HG02973 (cell line): Measurements from ENCODE around the gene NOTCH2.

Experiments used
- ATAC-seq: cut with Tn5 transposase; IDR thresholded peaks from one replicate; pipeline ENCODE4 v1.9.1; 2021; ENCODE audit warnings: moderate library complexity; ENCODE audit not compliant: unreplicated experiment

The NOTCH2 gene

DNA sequence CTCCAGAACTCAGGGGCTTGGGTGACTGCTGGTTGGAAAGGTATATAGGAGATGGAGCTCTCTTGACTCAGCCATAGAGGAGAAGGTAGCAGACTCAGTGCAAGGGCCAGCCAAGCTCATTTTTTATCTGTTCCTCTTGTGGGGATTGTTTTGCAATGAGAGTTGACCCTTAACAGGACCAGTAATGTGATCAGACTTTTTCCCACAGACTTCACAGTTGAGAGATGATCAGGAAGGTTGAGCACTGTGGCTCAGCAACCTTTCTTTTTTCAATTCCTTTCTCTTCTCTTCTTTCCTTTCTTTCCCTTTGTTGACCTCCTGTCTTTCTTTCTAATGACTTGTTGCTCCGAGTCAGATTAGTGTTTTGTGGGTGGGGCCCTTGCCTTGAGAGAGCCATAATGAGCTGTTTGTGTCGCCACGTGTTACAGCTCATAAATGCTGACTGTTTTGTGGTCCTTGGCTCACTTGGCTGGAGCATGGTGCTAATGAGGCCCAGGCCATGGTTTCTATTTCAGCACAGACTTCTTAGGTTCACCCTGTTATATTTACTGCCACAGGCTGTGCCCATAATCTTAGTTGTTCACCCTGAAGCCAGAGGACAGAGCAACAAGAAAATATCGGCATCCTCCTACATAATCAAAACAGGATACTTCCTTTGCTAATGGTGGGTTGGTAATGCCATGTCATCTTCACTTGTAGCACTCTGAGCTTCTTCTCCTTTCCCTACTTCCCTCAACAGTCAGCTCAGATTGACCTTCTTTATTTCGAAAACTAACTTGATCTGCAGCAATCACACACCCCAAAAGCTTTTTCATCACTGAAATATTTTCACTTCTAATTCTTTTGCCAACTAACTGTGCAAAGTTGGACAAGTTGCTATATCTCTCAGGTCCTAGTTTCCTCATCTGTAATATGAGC, 187.1 kb downstream of the NOTCH2 start:
- ATAC-seq: no peak

DNA sequence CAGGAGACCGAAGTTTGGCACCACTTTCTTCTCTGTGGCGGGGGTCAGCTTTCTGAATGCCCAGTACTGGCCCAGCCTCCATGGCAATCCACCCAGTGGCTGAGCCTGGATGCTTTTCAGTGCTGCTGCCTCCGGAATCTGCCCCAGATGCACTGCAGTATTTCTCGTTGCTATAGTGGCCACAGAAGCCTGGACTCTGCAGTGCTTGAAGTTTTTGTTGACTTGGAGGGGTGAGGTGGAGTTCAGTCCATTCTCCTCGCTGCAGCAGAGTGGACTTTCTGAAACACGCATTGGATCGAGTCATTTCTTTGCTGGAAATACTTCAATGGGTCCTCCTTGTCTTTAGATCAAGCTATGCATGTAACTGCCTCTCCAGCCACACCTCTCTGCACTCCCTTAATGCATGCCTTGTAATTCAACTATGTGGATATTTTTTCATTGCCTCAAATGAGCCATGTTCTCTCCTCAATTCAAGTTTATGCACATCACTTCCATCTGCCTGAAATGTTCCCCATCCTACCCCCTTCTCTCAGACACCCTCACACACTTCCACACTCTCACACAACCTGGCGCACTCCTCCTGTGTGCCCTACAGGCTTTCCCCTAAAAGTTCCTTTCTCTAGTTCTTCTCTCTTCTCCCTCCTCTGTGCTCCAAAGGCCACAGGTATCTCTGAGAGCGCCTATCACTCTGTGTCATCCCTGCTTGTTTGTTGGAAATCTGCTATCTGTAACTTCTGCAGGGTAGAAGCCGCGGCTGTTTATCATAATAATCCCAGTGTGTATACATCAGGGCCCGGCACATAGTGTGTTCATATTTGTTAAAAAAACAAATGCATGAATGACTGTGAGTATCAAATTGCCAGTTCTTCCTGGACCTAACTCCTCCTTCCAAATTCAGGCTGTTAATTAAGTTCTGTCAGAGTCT, 189.7 kb downstream of the NOTCH2 start:
- no peak for ATAC-seq

DNA sequence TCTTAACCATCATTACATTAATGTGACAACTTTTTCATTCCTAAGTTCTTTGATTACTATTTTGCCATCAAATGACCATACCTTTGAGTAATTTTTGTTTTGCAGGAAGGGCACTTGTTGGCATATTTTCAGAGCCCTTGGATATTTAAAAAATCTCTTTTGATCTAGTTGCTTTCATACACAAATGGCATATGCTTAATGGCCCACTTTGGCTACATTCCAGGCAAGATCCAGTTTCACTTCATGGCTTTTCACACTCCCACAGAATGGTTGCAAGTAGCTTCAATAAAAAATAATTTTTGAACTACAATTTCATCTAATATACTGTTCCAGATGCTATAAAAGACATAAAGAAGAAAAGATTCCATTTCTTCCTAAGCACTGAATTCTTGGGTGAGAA, 191.3 kb downstream of the NOTCH2 start:
- ATAC-seq: no peak

DNA sequence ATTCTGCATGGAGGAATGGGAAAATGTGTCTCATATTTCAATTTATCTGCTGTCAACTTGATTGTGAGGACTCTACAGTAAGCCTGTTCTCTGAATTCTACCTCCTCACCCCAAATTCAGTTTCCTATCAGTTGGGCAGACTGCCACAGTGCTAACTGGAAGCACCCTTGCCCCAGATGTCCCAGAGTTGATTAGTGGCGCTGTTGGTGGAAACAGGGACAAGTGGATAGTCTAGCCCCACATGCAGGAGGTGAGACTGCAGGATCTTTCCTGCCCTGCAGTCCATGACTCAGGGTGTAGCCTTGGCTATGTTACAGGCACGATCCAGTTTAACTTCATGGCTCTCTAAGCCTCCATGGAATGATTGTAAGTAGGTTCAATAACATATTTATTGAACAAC, 195.3 kb downstream of the NOTCH2 start:
- ATAC-seq: no peak

DNA sequence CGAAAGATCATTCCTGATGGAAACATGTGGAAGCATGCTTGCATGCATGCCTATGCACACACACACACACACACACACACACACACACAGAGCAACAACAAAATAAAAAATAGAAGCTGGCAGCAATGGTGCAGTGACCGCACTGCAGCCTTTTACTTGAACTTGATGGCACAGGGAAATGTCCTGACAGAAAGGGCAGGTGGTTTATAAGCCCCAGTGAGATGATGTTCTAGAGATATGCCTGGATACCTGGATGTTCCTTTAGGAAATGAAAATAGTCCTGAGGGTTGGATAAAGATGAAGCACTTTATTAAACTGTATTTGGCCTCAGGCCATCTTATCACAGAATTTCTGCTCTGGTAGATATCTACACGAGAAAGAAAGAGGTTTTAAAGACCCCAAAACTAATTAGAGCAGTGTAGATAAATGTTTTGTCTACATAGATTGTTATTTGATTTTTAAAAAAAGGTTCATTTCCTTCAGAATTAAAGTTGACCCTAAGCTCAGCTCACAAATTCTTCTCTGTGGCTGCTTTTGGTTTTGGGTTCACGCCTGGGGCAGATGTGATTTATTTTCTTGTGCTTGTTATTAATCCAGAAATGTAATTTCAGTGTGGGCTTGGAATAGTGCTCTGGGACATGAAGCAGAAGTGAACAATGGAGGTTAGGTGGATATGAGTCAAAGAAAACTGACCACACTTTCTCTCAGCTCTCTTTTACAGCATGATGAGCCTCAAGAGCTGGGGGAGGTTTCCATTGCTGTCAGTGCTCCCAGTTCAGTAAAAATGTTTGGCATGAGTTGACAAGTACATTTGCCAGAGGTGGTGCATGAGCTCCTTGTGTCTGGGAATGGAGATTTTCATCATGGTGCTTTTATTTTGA, 196.1 kb downstream of the NOTCH2 start:
- ATAC-seq: no peak

DNA sequence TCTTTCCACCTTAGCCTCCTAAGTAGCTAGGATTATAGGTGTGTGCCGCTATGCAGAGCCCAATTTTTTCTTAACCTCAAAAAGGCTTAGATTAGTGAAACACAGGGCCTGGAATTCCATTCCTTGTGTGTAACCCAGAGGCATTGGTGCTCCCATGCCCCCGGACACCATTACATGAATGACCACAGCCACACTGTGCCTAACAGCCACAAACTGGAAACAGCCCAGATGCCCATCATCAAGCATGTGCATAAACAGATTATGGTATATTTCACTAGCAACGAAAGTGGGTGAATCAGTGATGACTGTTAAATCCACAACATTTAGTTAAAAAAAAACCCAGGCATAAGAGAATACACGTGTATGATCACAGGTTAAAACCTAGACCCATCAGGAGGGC, 197.6 kb downstream of the NOTCH2 start:
- no peak for ATAC-seq

DNA sequence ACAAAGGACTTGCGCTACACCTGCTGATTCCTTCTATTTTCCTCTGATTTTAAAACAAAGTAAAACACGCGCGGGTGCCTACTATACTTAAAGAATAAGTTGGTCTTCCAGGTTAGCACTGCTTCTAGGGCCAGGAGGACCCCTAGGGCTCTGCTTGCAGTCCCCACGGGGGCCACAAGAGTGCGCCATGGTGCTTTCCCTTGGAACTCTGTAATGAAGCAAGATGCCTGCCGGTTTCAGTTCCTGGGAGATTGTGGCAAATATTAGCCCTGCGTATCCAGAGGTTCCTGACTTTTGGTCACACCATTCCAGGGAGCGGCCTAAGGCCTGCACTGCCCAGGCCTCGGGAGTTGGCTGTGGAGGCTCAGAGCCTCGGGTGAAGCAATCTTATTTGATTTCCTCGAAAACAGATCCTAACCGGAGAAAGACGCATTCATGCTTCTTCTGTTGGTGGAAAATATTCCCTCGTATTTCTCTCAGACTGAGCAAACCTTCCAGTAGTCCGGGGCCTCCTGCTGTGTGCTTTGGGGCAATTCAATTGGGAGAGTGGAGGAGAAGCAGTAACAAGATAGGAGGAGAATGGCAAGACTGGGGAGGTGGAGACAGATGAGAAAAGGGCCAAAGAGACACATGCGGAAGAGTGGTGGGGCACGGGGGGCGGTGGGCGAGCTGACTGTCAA, 198.4 kb downstream of the NOTCH2 start:
- ATAC-seq: no peak

DNA sequence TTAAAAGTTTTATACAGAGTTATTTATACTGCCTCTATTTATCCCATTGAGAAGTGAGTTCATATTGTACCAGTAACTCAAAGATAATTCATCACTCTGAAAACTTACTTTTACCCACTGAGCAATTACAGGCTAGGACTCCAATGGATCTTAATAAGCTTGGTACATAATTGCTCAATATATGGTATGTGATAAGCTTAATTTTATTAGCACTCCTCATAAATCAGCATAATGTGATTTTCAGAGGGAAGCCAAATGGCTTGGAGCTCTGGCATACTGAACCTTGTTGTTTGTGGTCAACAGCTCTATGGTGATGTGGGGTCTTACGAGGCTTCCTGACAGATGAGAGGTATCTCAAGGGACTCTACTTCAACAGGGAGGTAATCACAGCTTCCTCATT, 199.5 kb downstream of the NOTCH2 start:
- no peak for ATAC-seq

DNA sequence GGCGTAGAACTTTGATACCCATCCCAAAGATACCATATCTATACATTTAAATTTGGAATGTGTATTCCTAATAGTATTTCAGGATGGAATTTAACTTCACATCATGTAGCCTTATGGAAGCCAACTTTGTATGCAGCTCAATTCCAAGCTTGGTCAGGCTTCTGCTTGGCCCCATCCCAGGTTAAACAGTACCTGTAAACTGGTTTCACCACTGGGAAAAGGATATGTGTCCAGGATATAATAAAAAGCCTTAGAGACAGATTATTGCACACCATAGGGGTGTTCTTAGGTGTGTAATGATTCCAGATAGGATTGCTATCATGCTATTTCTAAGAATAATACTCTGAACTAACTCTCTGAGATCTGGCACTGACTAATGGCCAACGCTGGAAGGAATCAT, 201.3 kb downstream of the NOTCH2 start:
- ATAC-seq: no peak

DNA sequence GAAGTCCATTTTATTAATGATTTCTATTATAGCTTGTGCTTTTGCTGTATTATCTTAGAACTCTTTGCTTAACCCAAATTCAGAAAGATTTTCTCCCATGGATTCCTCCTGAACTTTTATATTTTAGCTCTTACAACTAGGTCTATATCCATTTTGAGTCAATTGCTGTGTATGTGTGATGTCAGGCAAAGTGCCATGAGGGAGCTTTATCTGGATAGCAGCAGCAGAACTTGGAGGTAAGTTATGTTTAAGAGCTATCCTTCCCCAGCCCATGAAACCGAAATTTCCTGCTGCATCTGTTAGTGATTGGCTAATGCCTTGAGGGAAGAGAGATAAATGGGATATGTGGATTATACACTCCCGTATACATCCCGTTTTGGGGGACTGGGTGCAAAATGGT, 203.0 kb downstream of the NOTCH2 start:
- no peak for ATAC-seq

DNA sequence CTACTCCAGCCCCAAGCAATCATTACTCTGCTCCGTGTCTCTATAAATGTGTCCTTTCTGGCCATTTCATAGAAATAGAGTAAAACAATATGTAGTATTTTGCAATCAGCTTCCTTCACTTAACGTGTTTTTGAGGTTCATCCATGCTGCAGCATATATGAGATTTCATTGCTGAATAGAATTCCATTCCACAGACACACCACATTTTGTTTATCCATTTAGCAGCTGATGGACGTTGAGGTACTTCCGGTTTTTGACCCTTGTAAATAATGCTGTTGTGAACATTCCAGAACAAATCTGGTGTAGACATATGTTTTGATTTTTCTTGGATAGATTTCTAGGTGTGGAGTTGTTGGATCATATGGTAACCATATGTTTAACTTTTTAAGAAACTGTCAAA, 203.8 kb downstream of the NOTCH2 start:
- ATAC-seq: no peak

DNA sequence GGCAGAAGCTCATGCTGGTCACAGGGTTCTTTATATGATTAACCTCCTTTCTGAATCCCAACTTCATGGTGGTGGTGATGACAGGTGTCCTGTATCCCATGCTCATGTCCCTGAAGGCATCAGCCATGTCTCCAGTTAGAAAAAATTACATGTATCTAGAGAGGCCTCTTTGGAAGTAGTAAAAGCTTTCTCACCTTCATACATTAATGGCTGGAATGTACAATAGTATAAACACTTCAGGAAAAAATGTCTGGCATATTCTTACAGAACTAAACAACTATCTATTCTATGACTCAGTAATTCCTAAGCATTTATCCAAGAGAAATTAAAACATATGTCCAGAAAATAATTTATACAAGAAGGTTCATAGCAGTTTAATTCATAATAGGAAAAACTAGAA, 207.2 kb downstream of the NOTCH2 start:
- no peak for ATAC-seq
